GM12873 (cell line): ENCODE data around the gene DPF3.

Experiments
- CTCF ChIP-seq: IDR thresholded peaks from 2 replicates; pipeline ENCODE4 v1.5.1; 2012; ENCODE audit warnings: low read depth, mild to moderate bottlenecking, moderate library complexity, low read length, control low read depth; ENCODE audit not compliant: insufficient read depth; ENCODE audit errors: missing control alignments

Gene DPF3

GRCh38 chr14:72753044-72753710, 140.7 kb downstream of the DPF3 start:
- no peak for TF ChIP-seq CTCF

GRCh38 chr14:72752034-72752412, 141.9 kb downstream of the DPF3 start:
- TF ChIP-seq CTCF, result no peak

GRCh38 chr14:72751276-72752033, 142.4 kb downstream of the DPF3 start:
- TF ChIP-seq CTCF, result no peak

- TF ChIP-seq CTCF, result no peak
Observed at GRCh38 chr14:72747652-72748051, 146.2 kb downstream of the DPF3 start.

GRCh38 chr14:72745991-72746980, 147.6 kb downstream of the DPF3 start:
- no peak for TF ChIP-seq CTCF

GRCh38 chr14:72745546-72745945, 148.4 kb downstream of the DPF3 start:
- no peak for TF ChIP-seq CTCF
